ENCODE results near the gene OXCT2.

GRCh38 chr1:39722495-39722894, 48.7 kb downstream of the OXCT2 start:
- no peak for TF ChIP-seq CTCF (IDR thresholded peaks at IDR 0.05)
- TF ChIP-seq POLR2A (IDR thresholded peaks at IDR 0.05): no peak
